ENCODE data around the gene TMCC2.
"Not testable (repeated sequence)": the region's sequence is repeated elsewhere in the genome, so short reads cannot be mapped to it uniquely, and the experiment has no call there.

Gene TMCC2, protein sequence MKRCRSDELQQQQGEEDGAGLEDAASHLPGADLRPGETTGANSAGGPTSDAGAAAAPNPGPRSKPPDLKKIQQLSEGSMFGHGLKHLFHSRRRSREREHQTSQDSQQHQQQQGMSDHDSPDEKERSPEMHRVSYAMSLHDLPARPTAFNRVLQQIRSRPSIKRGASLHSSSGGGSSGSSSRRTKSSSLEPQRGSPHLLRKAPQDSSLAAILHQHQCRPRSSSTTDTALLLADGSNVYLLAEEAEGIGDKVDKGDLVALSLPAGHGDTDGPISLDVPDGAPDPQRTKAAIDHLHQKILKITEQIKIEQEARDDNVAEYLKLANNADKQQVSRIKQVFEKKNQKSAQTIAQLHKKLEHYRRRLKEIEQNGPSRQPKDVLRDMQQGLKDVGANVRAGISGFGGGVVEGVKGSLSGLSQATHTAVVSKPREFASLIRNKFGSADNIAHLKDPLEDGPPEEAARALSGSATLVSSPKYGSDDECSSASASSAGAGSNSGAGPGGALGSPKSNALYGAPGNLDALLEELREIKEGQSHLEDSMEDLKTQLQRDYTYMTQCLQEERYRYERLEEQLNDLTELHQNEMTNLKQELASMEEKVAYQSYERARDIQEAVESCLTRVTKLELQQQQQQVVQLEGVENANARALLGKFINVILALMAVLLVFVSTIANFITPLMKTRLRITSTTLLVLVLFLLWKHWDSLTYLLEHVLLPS

DNA sequence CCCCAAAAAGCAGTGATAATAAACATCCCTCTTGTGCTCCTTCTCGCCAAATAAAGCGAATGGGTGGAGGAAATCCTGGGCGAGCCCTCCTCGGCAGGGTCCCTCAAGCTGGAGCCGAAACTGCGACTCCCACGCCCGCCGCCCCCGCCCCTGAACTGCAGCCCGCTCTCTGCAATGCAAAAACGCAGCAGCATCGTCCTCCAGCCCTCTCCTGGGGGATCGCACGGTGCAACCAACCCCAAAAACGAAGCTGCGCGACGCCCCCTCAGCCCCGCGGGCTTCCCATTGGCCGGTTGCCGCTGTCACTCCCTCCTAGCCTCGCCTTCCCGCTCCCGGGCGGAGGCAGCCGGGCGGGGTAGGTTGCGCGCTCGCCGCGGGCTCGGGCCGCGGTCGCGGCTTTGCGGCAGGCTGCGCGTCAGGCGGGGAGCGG is at the start of gene TMCC2:
Gene TMCC2 (plus strand): TSS at position 363 of the 430 bp plus-strand sequence. CDS start 619 bp downstream, outside the sequence.
- DNase-seq (ENCODE audit: low read depth in 2 of 2) = peak; percentile 66 to 68

DNA sequence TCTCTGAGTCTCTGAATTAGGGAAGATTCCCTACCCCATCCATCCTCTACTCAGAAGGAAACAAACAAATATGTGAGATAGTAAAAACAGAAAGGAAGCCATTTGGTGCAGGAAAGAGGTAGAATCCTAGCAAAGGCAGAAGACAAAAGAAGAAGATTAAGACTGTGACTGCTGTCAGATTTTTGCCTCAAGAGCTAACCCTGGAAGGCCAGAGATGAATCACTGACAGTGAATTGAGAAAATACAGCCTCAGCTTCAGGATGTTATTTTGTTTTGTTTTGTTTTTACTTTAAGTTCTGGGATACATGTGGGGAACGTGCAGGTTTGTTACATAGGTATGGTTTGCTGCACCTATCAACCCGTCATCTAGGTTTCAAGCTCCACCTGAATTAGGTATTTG is 47.9 kb upstream of the TMCC2 start:
- DNase-seq (ENCODE audit: low read depth in 2 of 2) = no peak

DNA sequence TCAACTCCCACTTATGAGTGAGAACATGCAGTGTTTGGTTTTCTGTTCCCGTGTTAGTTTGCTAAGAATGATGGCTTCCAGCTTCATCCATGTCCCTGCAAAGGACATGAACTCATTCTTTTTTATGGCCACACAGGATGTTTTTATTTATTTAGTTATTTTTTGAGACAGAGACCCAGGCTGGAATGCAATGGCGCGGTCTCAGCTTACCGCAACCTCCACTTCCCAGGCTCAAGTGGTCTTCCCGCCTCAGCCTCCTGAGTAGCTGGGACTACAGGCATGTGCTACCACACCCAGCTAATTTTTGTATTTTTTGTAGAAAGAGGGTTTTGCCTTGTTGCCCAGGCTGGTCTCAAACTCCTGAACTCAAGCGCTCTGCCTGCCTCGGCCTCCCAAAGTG is 47.4 kb upstream of the TMCC2 start:
- not testable (repeated sequence) for DNase-seq (ENCODE audit: low read depth in 2 of 2)

DNA sequence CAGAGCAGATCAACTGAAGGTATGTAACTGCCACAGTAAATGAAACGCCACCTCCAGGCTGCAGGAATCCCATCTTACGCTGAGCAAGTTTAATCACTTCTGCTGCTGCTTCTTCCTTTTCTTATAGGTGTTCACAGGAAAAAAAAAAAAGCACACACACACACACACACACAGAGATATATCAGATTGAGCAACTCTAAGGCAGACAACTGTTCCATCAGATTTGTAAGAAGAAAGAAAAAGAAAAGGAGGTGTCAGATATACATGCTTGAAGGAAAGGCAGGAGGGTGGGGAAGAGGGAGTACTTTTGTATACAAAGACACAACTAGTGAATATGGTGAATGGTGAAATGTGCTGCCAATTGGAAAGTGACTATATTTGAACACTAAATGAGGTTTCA is 44.8 kb upstream of the TMCC2 start:
- DNase-seq (ENCODE audit: low read depth in 2 of 2) = no peak

DNA sequence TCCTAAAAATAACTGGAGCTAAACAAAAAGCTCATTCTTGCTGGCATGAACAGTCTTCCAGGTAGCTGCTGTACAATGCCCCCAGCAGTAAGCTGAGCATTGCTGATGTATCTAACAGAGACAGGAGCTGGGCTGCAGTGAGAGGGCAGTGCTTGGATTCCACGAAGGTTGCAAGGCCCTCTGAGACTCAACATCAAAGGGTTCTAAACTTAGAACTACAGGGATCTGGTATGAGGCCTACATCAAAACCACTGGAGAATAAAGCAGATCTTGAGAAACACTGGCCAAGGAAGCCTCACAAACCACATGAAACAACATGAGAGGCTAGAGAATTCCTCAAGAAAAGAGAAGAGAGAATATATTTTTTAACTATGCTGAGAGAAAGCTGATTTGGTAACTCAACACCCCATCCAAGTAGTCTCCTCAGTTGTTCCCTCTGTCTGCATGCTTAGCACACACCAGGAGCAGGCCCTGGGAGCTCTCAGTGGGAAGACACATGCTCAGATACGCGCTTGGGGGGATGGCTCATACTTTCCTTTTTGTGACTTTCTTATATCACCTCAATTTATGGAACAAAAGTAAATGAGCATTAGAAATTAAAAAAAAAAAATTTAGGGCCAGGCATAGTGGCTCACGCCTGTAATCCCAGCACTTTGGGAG is 43.9 kb upstream of the TMCC2 start:
- no peak for DNase-seq (ENCODE audit: low read depth in 2 of 2)

DNA sequence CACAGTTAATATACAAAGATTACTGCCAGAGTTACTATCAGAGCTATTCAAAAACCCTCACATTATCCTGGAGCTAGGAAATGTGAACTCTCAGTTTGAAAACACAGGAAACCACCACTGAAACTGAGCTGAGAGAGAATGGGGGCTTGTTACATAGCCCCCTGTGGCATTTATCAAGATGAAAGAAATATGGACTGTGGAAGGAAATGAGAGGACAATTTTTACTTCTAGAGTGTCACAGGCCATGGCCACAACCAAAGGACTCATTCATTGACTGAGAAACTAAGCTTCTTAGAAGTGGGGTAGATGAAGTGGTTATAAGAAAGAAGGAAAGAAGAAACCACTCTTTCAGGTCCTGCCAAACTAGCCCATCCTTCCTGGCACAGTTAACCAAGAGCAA is 41.6 kb upstream of the TMCC2 start:
- DNase-seq (ENCODE audit: low read depth in 2 of 2) = no peak

DNA sequence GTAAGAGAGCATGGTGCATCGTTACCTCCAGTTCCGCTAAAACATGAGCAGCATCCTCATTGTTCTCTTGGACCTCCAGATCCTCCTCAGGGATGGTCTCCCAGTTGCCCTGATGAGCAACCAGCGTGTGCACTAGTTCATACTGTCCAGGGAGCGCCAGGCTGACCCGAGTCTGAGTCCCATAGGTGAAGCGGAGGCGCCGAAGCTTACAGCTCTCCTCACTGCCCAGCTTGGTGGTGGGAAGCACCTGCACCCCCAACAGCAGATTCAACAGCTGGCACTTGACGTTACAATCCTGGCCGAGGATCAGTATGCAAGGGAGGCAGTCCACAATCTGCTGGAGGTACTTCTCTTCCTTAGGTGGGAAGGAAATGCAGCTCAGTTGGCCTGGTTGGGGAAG is 40.3 kb upstream of the TMCC2 start:
- DNase-seq (ENCODE audit: low read depth in 2 of 2) = no peak

DNA sequence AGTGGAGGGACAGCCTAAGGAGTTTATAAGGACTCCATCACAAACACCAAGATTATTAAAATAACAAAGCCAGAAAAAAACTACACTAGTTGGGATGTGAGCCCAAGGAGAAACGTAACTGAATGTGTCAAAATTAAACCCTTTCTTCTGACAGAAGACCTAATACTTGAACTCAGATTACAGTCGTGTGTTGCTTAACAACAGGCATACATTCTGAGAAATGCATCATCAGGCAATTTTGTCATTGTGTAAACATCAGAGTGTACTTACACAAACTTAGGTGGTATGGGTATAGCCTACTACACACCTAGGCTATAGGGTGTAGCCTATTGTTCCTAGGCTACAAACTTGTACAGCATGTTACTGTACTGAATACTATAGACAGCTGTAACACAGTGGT is 39.6 kb upstream of the TMCC2 start:
- no peak for DNase-seq (ENCODE audit: low read depth in 2 of 2)

DNA sequence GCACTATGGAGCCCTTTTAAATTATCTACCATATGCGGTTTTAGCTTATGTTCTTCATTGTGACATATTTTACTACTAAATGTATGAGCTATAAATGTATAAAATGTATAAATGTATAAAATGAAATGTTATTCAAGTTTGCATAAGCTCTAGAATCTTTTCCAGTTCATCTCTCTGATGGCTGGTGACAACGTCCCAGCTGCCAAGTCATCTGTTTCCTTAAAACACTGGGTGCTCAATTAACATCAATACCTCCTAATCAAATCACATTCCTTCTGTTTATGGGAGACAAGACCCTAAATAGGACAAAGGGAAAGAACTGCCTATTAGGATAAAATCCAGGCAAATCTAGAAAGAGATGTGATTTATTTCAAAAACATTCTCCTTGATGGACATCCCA is 39.1 kb upstream of the TMCC2 start:
- no peak for DNase-seq (ENCODE audit: low read depth in 2 of 2)

DNA sequence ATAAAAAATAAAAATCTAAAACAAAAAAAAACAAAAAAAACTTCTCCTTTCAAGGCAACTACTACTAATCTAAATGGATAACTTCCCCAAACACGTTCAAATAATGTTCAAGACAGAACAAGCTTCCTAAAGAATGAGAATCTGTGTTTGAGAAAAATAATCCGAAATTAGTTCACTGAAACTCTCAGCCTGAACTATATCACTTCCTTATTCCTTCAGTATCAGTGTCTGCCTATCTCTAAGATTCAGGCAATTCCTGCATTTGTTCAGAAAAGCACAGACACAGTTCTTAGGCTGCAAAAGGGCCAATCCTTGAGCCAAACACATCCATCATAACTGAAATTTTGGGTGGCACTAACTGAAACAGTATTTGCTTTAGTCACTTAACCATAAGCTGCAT is 38.6 kb upstream of the TMCC2 start:
- no peak for DNase-seq (ENCODE audit: low read depth in 2 of 2)

DNA sequence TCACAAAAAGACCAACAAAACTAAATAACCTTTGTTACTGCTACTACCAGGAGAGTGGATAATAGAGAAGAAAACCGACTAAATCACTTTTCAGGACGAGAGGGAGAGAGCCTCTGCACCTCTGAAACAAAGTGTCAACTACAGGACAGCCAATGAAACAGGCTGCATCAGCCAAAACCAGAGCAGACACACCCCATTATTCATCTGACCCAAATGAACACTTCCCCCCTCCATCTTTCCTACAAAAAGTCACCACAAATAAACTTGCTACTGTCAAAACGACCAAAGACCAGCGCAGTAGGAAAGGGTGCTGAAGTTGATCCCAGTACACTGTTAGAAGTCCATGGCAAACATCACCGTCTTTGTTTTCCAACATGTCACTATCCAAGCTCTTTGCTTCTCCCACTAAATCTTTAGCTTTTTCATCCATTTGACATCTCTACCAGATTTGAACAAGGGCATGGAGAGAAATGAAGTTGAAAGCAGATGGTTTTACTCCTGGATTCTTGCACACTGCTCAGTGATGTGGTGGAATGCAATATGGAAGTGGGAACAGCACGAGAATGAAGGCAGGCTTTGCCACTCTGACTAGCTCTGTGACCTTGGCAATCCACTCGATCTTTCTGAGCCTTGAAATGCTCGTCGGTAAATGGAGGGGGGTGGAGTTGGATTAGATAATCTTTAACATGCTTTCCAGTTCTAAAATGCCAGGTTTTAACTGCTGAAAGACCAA is 36.7 kb upstream of the TMCC2 start:
- DNase-seq (ENCODE audit: low read depth in 2 of 2) = no peak

DNA sequence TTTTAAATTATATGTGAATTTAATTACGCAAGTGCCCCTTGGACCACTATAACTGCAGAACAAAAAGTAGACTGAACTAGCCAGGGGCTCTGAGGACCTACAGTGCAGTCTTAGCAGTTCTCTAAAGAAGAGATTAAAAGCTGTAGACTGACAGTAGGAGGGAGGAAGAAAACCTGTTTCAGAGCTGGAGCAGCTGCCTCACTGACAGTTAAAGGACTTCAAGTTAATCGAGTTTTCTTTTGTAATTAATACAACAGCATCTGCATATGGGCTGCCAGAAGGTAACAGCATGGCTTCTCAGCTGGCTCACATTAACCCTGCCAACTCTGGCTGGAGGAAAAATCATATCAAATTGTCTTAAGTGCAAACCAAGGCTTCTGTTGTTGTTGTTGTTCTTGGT is 36.1 kb upstream of the TMCC2 start:
- no peak for DNase-seq (ENCODE audit: low read depth in 2 of 2)

DNA sequence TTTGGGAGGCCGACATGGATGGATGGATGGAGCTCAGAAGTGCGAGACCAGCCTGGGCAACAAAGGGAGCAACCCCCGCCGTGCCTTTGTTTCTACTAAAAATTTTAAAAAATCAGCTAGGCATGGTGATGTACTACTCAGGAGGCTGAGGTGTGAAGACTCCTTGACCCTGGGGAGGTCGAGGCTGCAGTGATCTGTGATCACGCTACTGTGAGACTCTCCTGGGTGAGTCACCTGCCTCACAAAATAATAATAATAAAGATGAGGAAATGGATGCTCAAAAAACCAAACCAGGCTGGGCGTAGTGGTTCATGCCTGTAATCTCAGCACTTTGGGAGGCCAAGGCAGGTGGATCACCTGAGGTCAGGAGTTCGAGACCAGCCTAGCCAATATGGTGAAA is 35.5 kb upstream of the TMCC2 start:
- no peak for DNase-seq (ENCODE audit: low read depth in 2 of 2)

DNA sequence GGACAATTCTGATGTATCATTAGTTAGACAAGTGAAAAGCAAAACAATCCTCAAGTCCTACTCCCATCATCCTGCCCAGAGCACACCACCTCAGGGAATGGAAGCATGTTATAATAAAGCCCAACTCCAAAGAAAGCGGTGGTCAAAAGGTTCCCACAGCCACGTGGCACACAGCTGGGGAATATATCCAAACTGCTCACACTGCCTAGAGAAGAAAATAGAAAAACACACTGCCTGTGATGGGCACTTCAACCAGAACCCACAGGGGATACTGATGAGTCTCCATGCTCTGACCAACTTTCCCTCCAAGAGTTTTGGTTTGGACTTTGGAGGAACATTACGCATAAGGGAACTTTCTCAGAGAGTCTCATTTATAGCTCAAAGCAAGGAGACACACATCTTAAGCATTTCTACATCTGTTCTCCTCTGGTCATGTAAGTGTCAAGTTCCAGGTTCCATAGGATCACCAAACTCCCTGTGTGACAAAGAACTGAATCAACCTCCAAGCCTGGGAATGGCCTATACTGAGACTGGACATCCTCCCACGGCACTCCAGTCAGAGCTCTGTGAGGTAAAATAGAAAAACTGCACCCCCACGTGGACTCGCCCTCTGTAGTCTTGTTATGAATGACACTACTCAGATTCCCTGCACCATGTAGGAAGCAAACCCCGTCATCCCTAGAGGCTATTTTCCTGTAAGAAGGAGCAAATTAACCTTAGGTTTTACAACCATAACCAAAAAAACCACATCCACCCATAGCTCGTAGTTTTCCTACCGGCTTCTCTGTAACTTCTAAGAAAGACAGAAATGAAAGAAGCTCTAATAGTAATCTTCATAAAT is 28.4 kb upstream of the TMCC2 start:
- no peak for DNase-seq (ENCODE audit: low read depth in 2 of 2)

DNA sequence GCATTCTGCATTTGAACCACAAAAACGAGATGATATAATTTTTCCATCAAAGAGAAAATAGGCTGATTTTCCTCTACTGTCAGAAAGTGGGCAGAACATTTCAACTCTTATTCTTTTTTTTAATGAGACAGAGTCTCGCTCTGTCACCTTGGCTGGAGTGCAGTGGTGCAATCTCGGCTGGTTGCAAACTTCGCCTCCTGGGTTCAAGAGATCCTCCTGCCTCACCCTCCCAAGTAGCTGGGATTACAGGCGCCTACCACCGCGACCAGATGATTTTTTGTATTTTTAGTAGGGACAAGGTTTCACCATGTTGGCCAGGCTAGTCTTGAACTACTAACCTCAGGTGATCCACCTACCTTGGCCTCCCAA is 27.8 kb upstream of the TMCC2 start:
- DNase-seq (ENCODE audit: low read depth in 2 of 2) = no peak

DNA sequence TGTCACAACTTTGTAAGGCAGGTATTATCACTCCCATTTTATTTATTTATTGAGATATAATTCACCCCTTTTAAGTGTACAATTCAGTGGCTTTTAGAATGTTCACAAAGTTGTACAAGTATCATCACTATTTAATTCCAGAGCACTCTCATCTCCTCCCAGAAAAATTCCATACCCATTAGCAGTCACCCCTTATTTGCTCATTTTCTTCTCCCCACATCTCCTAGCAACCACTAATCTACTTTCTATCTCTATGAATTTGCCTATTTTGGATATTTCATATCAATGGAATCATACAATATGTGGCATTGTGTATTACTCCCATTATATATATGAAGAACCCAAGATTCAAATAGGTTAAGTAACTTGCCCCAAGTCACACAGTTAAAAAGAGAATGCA is 23.2 kb upstream of the TMCC2 start:
- DNase-seq (ENCODE audit: low read depth in 2 of 2) = no peak

DNA sequence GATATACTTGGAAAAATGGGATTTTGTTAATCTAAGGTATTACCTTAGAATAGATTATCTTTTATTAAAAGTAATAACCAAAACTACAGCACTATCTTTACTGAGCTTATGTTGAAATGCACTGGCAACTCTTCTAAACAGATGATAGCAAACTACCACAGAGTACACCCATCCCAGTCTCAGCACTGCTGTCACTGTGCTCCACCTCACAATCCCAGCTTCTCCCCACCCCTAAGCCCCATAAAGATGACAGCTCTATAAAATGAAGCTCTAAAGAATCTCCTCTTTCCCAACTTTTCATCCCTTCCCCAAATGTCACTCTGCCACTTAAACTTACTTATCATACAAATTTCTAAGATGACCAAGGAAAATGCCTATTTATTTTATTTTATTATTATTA is 22.7 kb upstream of the TMCC2 start:
- no peak for DNase-seq (ENCODE audit: low read depth in 2 of 2)

DNA sequence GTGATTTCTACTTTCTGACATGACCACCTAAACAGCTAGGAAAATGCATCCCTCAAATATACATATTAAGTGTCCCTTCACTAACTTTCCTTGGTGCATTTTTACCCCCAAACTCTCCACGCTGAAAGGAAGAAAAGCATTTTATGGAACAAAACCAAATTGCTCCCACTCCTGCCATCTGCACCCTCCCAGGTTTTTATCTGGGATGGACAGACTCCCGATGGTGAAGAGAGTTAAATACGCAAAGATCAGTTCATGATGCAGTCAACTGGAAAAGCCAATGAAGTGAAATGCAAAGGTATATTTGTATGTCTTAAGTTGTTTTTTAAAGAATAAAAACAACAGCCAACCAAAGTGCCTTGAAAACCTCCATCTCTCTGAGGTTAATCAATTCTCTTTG is 18.9 kb upstream of the TMCC2 start:
- DNase-seq (ENCODE audit: low read depth in 2 of 2) = no peak

DNA sequence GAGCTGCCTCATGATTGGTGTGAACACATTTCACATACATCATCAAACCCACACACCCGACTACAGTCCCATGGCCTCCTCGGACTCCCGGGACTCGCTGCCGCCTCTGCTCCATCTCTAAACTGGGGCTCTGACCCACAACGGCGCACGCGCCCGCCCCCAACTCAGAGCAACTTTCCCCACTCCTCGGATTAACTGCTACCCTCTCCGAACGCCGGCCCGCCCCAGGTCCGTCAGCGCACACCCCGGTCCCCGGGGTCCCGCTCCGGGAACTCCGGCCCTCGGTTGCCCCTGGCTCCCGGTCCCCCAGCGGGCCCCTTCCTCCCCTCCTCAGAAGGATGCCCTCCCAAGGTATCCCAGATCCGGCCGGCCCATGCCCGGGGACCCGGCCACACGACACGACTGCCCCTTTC is 17.0 kb upstream of the TMCC2 start:
- no peak for DNase-seq (ENCODE audit: low read depth in 2 of 2)

DNA sequence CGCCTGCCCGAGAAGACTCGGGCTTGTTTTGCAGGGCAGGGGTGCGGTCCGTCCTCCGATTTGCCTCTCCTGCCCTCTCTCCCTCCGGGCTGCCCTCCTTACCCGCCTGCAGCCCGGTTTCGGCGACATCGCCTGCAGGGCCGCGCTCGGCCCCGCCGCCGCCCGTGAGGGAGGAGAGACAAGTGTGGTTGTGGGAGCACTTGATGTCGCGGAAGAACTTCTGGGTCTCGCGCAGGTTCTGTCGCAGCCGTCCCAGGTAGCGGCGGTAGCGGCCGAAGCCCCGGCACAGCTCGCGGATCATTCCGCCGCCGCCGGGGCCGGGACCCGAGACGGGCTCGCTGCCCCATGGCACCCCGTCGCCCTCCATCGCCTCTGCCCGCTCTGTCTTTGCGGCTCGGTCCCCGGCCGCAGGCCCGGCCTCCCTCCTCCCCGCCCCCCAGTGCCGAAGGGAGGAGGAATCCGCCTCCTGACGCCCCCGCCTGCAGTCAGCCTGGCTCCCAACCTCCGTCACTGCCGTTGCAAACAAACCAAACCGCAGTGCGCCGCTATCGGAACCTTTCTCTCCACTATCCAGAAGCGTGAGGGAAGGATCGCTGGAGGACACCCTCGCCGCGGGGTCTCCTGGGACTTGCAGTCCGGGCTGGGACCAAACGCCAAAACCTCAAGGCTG is 16.4 kb upstream of the TMCC2 start, which contains the start of gene DSTYK:
Gene DSTYK (minus strand): TSS at position 534 of the 670 bp plus-strand sequence. CDS start 167 bp downstream, at position 367.
- DNase-seq (ENCODE audit: low read depth in 2 of 2) = peak; percentile 82 to 88
